ENCODE results near the gene SLC25A26.
"Not testable (repeated sequence)": the region's sequence is repeated elsewhere in the genome, so short reads cannot be mapped to it uniquely, and the experiment has no call there.

Gene SLC25A26

GRCh38 chr3:66210687-66211295, 10.0 kb upstream of the SLC25A26 start:
- Mint-ChIP-seq H3K27ac (peak overlapping the region; percentile 51), H3K36me3 (ENCODE audit: low read depth) (no peaks in the 10 kb centered on the region), H3K27me3 (ENCODE audit: low read depth, poor library complexity) (peaks cover 17% of the 10 kb centered on the region), H3K4me3 (no peak overlapping the region), H3K9me3 (no peaks in the 10 kb centered on the region), H3K4me1 (peaks cover 4% of the 10 kb centered on the region)
- no peak for TF ChIP-seq CTCF (IDR thresholded peaks at IDR 0.05)
- no peak for DNase-seq

- no peaks in the 10 kb centered on the region for H3K9me3 Mint-ChIP-seq
- no peak for DNase-seq
- H3K36me3 Mint-ChIP-seq (ENCODE audit: low read depth) = no peaks in the 10 kb centered on the region
Observed at GRCh38 chr3:66211779-66212178, 9.0 kb upstream of the SLC25A26 start.

GRCh38 chr3:66215106-66215505, 5.7 kb upstream of the SLC25A26 start:
- H3K4me1 Mint-ChIP-seq = peaks cover 4% of the 10 kb centered on the region

More at GRCh38 chr3:66211779-66212178, 9.0 kb upstream of the SLC25A26 start:
- Mint-ChIP-seq H3K4me1 (peaks cover 4% of the 10 kb centered on the region), H3K27ac (no peak overlapping the region), H3K27me3 (ENCODE audit: low read depth, poor library complexity) (peaks cover 16% of the 10 kb centered on the region), H3K4me3 (no peak overlapping the region)
- TF ChIP-seq CTCF (IDR thresholded peaks at IDR 0.05) = no peak

GRCh38 chr3:66220066-66220465, 735 bp upstream of the SLC25A26 start:
- Mint-ChIP-seq H3K36me3 (ENCODE audit: low read depth) (peaks cover 19% of the 10 kb centered on the region), H3K4me1 (peaks cover 17% of the 10 kb centered on the region), H3K27me3 (ENCODE audit: low read depth, poor library complexity) (peaks cover 19% of the 10 kb centered on the region), H3K27ac (no peak overlapping the region), H3K4me3 (peak overlapping the region; percentile 99), H3K9me3 (no peaks in the 10 kb centered on the region)
- TF ChIP-seq CTCF (IDR thresholded peaks at IDR 0.05) = no peak
- DNase-seq = no peak

More at GRCh38 chr3:66215106-66215505, 5.7 kb upstream of the SLC25A26 start:
- no peak for TF ChIP-seq CTCF (IDR thresholded peaks at IDR 0.05)
- Mint-ChIP-seq H3K27ac (no peak overlapping the region), H3K9me3 (no peaks in the 10 kb centered on the region), H3K27me3 (ENCODE audit: low read depth, poor library complexity) (peaks cover 26% of the 10 kb centered on the region), H3K36me3 (ENCODE audit: low read depth) (no peaks in the 10 kb centered on the region), H3K4me3 (no peak overlapping the region)
- no peak for DNase-seq

- Mint-ChIP-seq H3K36me3 (ENCODE audit: low read depth) (peaks cover 27% of the 10 kb centered on the region), H3K27ac (no peak overlapping the region), H3K27me3 (ENCODE audit: low read depth, poor library complexity) (peaks cover under 1% of the 10 kb centered on the region), H3K4me3 (no peak overlapping the region), H3K4me1 (peaks cover 17% of the 10 kb centered on the region), H3K9me3 (no peaks in the 10 kb centered on the region)
- TF ChIP-seq CTCF (IDR thresholded peaks at IDR 0.05) = no peak
- no peak for DNase-seq
Observed at GRCh38 chr3:66224220-66224619, 3.4 kb downstream of the SLC25A26 start.

GRCh38 chr3:66226093-66226492, 5.3 kb downstream of the SLC25A26 start:
- peaks cover 27% of the 10 kb centered on the region for H3K36me3 Mint-ChIP-seq (ENCODE audit: low read depth)
- H3K4me1 Mint-ChIP-seq = peaks cover 10% of the 10 kb centered on the region
- not testable (repeated sequence) for H3K9me3 Mint-ChIP-seq; H3K27ac Mint-ChIP-seq; H3K27me3 Mint-ChIP-seq (ENCODE audit: low read depth, poor library complexity); H3K4me3 Mint-ChIP-seq; DNase-seq
